ENCODE measurements around the gene RACGAP1. TPM values are rescaled to one million over a fixed set of nuclear protein-coding genes. Genes with fewer than 3 reads are reported as not detected.
"Not testable (repeated sequence)": the region's sequence is repeated elsewhere in the genome, so short reads cannot be mapped to it uniquely, and the experiment has no call there.

RACGAP1 gene
- total and polyA plus RNA-seq, 12 donors = 1.3 to 28.4 (median 6.2) TPM

- H3K9me3 ChIP-seq (replicated peaks in 1 of 3) = no peaks in the 10 kb centered on the region
- no peaks in the 10 kb centered on the region for H3K36me3 ChIP-seq (replicated peaks in 1 of 2)
- DNase-seq = peak in 4 of 7 donors; percentile 23 to 42 (median 31)
- WGBS, 4 donors = 9 to 25% (median 15%) methylated on average over 8 to 37 of the region's 37 CpGs
- TF ChIP-seq CTCF (IDR thresholded peaks at IDR 0.05) (no peak), POLR2A (IDR thresholded peaks at IDR 0.05) (no peak)
- intact Hi-C loops (cut with DNase I) = no loop called here
- peaks cover 5% of the 10 kb centered on the region for H3K27me3 ChIP-seq
- H3K4me1 ChIP-seq (replicated peaks in 1 of 2) = no peaks in the 10 kb centered on the region
- H3K4me3 ChIP-seq = peak overlapping the region in 2 of 4 donors; percentile 2 to 52
- peak overlapping the region in 1 of 5 donors; percentile 65 for H3K27ac ChIP-seq
Observed at GRCh38 chr12:50032854-50033581, 7.7 kb upstream of the RACGAP1 start.

GRCh38 chr12:50032515-50032853 is 7.2 kb upstream of the RACGAP1 start:
- H3K4me3 ChIP-seq = peak overlapping the region in 2 of 4 donors; percentile 2 to 52
- H3K27me3 ChIP-seq = peaks cover 5% of the 10 kb centered on the region
- peak overlapping the region in 1 of 5 donors; percentile 65 for H3K27ac ChIP-seq
- TF ChIP-seq CTCF (IDR thresholded peaks at IDR 0.05) (no peak), POLR2A (IDR thresholded peaks at IDR 0.05) (no peak)
- 20 to 59% (median 25%) methylated on average over 5 to 21 of the region's 21 CpGs for WGBS, 4 donors
- no peaks in the 10 kb centered on the region for H3K9me3 ChIP-seq (replicated peaks in 1 of 3)
- intact Hi-C loops (cut with DNase I) = no loop called here
- no peak for DNase-seq
- H3K36me3 ChIP-seq (replicated peaks in 1 of 2) = no peaks in the 10 kb centered on the region
- H3K4me1 ChIP-seq (replicated peaks in 1 of 2) = no peaks in the 10 kb centered on the region

- DNase-seq = peak in 1 of 7 donors; percentile 41
- intact Hi-C loops (cut with DNase I) = not testable (repeated sequence)
- 79 to 88% (median 84%) methylated on average over 9 of the region's 9 CpGs for WGBS, 4 donors
Observed at GRCh38 chr12:50030449-50030848, 5.2 kb upstream of the RACGAP1 start.

GRCh38 chr12:50026691-50027090 is 1.4 kb upstream of the RACGAP1 start:
- H3K4me3 ChIP-seq = no peak overlapping the region
- no peak overlapping the region for H3K27ac ChIP-seq
- intact Hi-C loops (cut with DNase I) = no loop called here
- no peaks in the 10 kb centered on the region for H3K36me3 ChIP-seq (replicated peaks in 1 of 2)
- no peaks in the 10 kb centered on the region for H3K9me3 ChIP-seq (replicated peaks in 1 of 3)
- TF ChIP-seq POLR2A (IDR thresholded peaks at IDR 0.05) (no peak), CTCF (IDR thresholded peaks at IDR 0.05) (no peak)
- H3K4me1 ChIP-seq (replicated peaks in 1 of 2) = peaks cover 6 to 14% of the 10 kb centered on the region in 2 donors
- DNase-seq = peak in 1 of 7 donors; percentile 30
- whole genome bisulfite sequencing, 4 donors = 71 to 91% (median 81%) methylated on average over 3 of the region's 3 CpGs
- no peaks in the 10 kb centered on the region for H3K27me3 ChIP-seq

More at GRCh38 chr12:50030449-50030848, 5.2 kb upstream of the RACGAP1 start:
- not testable (repeated sequence) for H3K27ac ChIP-seq; H3K4me3 ChIP-seq; H3K9me3 ChIP-seq (replicated peaks in 1 of 3); H3K36me3 ChIP-seq (replicated peaks in 1 of 2); H3K4me1 ChIP-seq (replicated peaks in 1 of 2); H3K27me3 ChIP-seq

- Histone ChIP-seq H3K4me1 (replicated peaks in 1 of 2) (peaks cover 6 to 14% of the 10 kb centered on the region in 2 donors), H3K36me3 (replicated peaks in 1 of 2) (no peaks in the 10 kb centered on the region), H3K27ac (peak overlapping the region in 1 of 5 donors; percentile 12), H3K9me3 (replicated peaks in 1 of 3) (no peaks in the 10 kb centered on the region), H3K27me3 (no peaks in the 10 kb centered on the region), H3K4me3 (peak overlapping the region in 2 of 4 donors; percentile 62 to 69)
- DNase-seq = no peak
- WGBS, 4 donors = 1 to 2% (median 2%) methylated on average over 12 to 16 of the region's 16 CpGs
- TF ChIP-seq POLR2A (IDR thresholded peaks at IDR 0.05) (no peak), CTCF (IDR thresholded peaks at IDR 0.05) (no peak)
- intact Hi-C loops (cut with DNase I) = no loop called here
Observed at GRCh38 chr12:50024805-50025186, 498 bp downstream of the RACGAP1 start.

Measured in adrenal gland (tissue), 12 donors.